Stimulated activated CD8-positive, alpha-beta memory T cell treated with anti-CD3 and anti-CD28 coated beads, Interleukin-15, amount 100 ng/mL, for 24 hours (primary cell): Measurements from ENCODE around the gene BBIP1.
A peak's percentile ranks its signal among the peaks of the same experiment; 100 is the strongest.

Source experiments
- DNase-seq: peaks from one replicate; pipeline ENCODE4 v3.0.0-alpha.2; 2020; ENCODE audit warnings: low read depth

BBIP1 gene, protein sequence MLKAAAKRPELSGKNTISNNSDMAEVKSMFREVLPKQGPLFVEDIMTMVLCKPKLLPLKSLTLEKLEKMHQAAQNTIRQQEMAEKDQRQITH

DNA sequence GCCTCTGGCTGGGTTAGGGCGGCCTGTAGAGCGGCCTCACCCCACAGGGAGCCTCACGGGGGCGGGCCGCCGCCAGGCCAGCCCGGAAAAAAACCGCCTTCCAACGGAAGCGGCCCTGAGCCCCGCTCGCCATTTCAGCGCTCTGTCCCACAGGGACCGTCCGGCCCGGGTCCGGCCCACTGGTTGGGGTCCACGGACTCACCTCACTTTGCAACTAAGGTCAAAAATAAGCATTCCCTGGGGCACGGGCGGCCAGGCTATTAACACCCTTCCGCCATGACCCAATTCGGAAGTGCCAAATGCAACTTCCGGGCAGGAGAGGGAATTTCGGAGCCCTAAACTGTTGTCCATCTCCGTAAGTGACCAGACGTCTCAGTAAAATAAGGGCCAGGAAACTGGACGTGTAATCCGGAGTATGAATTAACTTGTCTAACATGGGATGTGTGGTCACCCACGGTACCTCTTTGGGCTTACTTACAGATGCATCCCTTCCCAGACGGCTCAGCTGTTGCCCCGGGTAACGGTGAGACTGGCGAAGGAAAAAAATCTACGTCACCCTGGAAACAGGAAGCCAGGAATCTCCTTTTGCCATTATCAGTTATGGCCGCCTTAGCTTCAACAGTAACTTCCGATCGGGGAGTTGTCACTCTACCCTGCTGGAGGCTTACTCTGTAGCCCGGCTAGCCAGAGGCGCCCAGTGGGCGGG, at the start of gene BBIP1:
Gene BBIP1 (minus strand): TSS at position 538 of the 706 bp plus-strand sequence. CDS start 1,023 bp downstream, outside the sequence.
- peak; percentile 54 for DNase-seq

DNA sequence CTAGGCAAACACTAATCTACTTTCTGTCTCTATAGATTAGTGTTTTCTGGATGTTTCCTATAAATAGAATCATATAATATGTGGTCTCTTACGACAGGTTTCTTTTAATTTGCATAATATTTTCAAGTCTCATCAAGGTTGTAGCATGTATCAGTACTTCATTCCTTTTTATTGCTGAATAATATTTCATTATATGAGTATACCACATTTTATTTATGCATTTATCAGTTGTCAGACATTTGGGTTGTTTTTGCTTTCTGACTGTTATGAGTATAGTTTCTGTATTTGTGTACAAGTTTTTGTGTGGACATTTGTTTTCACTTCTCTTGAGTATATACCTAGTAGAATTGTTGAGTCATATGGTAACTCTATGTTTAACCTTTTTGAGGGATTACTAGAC, 48.7 kb upstream of the BBIP1 start:
- no peak for DNase-seq

DNA sequence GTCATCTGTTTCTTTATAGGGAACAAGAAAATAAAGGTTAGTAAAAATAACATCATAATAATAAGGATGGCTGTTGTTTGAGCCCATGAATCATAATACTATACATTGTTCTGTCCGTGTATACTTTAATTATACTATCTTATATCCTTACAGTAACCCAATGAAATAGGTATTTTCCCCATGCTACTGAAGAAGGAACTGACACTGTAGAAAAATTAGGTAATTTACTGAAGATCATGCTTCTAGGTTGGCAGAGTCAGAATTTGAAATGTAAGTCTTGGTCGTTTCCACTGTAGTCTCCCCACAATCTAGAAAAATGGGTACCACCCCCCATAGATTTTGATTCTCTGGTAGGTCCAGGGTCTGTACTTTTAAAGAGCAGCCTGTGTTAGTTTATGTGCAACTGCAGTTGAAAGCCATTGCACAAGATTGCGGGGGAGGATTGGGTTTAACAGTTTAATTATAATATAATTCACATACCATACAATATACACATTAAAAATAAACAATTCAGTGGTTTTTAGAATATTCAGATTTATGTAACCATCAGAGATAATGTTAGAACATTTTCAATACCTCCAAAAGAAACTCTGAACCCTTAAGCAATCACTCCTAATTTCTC, 48.1 kb upstream of the BBIP1 start:
- no peak for DNase-seq

DNA sequence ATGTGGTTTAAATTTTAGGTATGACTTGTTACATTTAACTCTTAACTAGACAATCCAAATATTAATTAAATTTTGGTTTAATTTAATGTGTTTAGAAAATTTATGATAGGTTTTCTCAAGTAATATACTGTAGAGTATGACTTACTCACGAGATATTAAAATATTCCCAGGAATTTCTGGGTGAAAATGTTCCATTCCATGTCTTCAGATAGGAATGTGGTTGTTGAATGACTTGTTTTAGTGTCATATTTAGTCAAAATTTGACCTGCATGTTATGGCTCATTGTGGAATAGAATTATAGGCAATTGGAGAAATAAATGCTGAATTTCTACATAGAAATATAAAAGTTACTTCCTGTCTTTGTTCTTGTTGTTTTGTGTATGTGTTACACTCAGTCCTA, 47.2 kb upstream of the BBIP1 start:
- DNase-seq = no peak

DNA sequence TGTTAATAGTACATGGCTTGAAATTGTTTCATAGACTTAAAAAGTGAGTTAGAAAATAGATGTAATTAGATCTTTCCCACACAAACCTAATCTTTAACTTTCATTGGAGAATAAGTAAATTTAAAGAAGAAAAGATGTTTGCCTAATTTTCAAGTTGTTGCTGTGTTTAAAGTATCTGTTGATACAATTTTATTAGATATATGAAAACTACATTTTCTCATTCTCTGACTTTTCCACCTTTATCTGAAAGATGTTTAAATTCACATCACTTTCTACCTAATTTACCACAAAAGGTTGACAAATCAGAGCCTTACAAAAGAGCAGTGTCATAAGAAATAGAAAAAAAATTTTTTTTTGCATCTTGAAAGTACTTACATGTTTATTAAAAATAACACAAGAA, 46.2 kb upstream of the BBIP1 start:
- DNase-seq = no peak

DNA sequence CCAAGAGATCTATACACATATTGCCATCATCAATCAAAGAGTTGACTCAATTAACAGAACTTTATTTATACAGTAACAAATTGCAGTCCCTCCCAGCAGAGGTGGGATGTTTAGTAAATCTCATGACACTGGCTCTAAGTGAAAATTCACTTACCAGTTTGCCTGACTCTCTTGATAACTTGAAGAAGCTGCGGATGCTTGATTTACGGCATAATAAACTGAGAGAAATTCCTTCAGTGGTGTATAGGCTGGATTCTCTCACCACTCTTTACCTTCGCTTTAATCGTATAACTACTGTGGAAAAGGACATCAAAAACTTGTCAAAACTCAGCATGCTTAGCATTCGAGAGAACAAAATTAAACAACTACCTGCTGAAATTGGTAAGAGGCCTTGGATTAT, 45.7 kb upstream of the BBIP1 start:
- no peak for DNase-seq

DNA sequence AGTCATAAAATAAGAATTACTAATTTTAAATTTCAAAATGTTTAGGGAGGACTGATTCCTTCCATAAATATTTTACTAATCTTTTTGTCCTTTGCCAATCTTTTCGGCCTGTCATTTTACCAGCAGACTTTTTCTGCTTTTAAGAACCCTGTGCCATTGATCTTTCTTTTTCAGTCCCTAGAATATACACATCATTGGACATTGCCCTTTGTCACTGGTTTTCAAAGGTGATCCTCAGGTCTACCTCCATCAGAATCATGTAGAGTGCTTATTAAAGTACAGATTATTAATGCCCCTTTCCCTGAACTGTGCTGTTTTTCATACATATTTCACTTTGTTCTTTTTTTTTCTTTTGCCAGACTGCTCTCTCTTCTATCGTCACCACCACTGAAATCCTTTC, 44.2 kb upstream of the BBIP1 start:
- DNase-seq = no peak

DNA sequence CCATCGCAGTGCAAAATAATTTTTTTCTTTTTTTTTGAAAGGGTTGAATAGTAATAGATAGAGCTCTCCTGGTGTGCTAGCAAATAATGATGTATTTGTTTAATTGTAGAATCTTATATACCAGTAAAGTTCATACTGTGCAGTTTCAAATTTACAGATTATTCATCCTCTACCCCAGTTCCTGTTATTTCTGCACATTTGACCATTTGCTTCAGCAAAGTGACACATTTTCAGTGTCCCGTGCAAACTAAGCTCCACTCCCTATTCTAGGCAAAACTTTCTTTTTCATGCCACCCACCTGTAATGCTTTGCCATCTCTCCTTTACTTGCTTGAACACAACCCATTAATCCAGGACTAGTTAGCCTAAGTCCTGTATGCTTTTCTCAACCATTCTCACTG, 43.5 kb upstream of the BBIP1 start:
- DNase-seq = no peak

DNA sequence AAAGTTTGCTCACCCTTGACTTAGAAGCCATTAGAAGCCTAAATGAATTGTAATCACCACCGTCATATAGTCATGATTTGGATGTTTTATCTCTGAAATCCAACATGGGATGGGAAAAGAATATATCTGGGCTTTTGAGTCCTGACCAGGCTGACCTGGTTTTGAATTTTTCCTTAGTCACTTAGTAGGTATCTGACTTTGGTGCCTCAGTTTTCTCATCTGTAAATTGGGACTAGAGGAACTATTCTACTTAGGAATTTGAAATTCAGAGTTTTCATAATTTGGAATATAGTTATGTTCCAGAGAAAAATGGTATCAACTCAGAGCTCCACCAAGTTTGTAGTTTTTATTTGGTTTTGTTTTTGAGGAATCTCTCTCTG, 41.3 kb upstream of the BBIP1 start:
- no peak for DNase-seq

DNA sequence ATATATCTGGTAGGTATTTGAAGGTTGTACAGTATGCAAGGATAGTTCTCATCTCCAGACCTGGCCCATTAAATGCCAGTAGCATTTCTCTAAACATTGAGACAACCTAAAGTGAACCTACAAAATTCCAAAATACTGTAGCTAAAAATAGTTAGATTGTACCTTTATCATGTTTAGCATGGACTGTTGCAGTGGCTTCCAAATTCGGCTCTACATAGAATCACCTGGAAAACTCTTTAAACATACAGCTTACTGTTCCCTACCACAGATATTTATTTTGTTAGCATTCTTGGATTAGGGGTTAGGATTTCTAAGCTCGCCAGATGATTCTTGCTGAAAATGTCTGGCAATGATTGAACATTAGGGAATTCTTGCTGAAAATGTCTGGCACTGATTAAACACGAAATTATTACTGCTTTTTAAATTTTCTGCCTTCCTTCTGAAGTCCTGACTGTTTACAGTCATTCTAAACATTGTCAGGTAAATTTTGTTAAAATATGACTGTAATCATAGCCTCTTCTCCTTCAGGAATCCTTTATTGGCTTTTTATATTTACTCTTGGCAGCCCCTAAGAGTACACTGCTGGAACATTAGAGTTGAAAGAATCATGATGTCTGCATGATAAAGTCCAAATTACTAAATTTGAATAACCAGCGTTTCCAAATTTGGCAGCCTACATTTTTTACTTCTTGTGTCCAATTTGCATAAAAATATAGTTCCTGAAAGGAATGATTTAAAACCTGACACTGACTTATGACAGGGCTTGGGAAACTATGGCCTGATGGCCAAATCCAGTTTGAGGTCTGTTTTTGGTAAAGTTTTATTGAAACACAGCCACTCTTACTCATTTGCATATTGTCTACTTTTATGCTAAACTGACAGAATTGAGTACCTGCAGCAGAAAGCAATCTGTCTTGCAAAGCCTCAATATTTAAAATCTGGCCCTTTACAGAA, 40.7 kb upstream of the BBIP1 start:
- no peak for DNase-seq

DNA sequence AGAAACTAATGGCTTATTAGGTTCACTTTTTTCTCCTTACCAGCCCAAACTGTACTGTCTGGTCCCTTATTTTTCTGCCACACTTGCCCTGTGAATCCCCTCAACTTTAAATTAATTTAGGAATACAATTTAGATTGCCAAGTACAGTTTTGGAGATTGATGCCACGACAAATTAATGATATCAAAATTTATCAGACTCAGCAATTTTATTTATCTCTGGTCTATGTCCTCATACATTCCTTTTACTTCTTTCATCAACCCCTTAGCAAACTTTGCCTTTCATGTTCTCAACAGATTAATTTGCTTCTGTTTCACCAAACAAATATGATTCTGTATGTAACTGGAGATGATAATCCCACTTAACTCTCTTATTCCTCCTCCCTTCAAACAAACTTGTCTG, 38.6 kb upstream of the BBIP1 start:
- no peak for DNase-seq

DNA sequence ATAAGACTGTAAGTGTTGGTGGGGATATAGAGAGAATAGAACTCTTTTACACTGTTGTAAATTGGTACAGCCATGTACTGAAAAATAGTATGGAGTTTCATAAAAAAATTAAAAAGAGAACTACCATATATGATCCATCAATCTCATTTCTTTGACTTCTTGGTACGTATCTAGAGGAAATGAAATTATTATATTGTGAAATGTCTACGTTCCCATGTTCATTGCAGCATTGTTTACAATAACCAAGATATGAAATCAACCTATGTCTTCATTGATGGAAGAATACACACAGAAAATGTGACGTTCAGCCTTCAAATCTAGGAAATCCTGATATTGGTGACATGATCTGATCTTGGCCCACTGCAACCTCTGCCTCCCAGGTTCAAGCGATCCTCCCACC, 32.4 kb upstream of the BBIP1 start:
- DNase-seq = no peak

DNA sequence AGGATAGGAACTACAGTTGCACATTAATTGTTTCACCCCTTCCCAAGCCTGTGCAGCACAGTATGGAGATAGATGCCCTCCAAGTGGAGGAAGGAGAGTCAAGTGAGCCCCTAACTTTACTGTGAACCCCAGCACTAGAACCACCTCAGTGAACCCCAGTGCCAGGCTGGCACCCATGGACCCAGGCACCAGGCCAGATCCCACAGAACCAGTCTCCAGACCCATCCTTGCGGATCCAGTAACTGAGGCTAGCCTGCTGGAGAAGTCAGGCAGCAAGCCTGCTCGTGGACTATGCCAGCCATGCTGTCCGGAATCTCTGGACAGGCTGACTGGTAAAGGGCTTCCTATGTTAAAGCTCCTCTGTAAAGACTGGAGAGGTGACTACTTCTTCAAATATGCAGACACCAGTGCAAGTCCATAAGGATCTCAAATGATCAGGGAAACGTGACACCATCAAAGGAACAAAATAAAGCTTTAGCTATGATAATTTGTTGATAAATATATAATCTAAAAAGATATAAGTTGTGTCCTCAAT, 28.1 kb upstream of the BBIP1 start:
- DNase-seq = no peak

DNA sequence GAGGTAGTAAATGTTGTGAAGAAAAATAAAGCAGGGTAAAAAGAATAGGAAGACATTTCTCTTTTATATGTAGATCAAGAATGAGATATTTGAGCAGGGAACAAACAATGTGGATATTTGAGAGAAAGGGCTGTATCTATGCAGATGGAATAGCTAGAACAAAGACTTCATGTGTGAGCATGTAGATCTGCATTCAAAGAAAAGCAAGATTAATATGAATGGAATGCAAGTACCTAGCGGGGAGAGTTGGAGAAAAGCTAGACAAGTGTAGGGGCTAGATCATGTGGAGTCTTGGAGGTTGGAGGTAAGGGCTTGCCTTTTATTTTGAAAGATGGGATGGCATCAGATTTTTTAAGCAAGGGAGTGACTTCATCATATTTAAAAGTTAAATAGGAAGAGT, 27.5 kb upstream of the BBIP1 start:
- no peak for DNase-seq

DNA sequence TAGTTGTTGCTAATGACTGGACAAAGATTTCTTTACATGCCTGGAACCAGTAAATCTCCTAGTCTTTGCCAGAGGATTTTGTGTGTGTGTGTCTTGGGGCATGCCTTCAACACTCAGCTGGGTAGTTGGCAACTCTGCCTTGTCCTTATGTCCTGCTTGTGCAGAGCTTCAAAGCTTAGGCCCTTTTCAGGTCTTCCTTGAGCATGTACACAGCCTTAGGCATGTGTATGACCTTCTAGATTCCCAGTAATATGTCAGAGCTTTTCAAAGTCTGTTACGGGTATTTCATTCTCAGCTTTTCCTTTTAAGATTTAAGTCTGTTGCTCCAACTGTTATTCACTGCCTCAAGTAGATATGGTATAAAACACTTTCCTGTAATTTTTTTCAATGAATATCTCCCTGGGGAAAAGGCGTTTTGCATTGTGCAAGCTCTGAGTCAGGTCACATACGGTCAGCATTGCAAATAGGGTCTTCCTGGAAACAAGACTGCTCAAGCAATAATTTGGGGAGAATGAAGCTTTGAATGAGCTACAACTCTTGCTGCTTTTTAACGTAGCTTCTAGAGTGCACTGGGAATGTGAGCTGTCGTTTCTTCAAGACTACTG, 25.9 kb upstream of the BBIP1 start:
- no peak for DNase-seq

DNA sequence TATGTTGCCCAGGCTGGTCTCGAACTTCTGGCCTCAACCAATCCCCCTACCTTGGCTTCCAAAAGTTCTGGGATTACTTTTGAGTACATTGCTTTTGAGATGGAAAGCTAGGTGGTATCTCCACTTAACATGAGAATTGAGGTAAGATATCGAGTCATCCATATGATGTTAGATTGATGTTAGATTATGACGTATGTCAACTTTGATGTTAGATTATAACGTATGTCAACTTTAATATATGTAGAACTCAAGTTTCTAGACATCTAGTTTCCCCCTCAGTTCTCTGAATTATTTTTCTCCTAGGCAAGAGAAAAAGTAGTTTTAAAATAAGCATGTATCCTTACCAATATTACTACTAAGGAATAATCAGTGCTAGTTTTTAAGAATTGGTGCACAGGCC, 20.4 kb upstream of the BBIP1 start:
- DNase-seq = no peak

DNA sequence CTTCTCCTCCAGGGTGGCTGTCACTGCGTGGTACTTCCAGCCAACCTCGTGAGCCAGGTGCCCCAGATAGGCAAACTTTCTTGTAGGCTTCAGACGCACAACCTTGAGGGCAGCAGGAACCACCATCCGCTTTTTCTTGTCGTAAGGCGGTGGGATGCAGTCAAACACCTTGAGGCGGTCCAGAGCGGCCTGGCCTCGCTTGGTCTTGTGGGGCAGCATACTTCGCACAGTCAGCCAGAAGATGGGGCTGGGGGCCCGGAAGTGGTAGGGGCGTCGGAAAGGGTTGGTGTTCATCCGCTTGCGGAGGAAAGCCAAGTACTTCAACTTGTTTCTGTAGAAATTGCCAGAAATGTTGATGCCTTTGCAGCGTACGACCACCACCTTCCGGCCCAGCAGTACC, 17.8 kb upstream of the BBIP1 start:
- DNase-seq = no peak

DNA sequence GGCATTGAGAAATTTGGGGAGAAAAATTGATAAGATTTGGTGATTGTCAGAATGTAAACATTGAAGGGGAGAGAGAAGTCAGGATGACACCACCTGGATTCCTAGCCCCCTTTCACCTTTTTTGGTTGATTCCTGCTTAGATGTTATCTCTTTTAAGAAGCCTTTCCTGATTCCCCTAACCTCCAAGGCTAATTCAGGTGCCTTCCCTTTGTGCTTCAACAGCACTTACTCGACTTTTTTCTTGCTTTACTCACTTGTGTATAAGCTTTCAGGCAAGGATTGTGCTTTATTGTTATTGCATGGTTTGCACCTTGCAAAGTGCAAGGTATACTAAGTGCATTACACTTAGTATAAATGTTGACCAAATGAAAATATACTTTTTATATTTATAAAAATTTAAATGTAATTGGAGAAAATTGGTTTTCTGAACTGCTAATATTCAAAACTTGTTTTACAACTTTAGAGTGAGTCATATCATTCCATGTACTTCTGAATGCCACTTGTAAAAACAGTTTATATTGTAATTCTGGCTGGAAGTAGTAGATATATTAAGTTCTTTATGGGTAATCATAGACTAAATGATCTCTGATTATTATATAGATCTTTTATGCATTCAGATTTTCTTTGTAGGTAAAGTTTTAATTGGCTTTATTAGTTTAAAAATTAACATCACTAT, 13.7 kb upstream of the BBIP1 start:
- no peak for DNase-seq

DNA sequence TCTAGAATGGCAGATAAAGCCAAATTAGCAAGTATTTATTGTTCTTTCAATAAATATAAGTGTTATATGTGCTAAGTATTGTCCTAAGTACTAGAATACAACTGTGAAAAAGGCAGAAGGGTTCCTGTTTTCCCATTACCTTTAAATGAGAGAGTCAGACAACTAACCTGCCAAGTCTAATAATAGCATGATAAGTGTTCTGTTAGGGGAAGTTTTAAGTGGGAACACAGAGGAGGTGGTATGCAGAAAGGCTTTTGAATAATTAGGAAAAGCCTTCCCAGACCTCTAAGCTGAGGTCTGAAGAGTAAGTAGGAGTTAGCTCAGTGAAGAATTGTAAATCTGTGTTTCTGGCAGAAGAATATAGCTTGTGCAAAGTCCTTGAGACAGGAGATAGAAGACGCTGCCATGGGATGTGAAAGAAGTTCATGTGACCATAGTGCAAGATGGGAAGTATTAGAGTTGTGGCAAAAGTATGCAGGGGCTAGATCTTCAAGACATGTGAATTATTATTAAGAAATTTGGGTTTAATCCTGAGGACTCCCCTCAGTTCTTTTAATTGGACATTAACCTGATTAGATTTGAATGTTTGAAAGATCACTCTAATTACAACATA, 12.9 kb upstream of the BBIP1 start:
- DNase-seq = no peak

DNA sequence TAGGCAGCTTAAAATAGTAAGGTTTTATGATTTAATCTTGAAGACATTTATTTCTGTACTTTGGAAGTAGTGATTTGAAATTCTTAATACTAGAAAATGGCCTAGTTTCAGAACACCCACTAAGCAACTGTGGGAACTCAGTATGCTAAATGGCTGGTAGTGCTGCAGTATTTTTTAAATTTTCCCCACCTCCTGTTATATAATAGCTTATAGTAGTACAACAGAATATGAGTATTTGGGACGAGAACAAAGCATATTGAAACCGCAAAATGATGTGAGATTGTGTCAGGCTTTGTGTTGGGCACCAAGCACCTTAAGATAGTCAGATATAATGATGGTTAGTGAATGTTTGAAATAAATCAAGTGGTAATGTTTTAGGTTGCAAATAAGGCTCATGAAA, 8.5 kb upstream of the BBIP1 start:
- DNase-seq = no peak

DNA sequence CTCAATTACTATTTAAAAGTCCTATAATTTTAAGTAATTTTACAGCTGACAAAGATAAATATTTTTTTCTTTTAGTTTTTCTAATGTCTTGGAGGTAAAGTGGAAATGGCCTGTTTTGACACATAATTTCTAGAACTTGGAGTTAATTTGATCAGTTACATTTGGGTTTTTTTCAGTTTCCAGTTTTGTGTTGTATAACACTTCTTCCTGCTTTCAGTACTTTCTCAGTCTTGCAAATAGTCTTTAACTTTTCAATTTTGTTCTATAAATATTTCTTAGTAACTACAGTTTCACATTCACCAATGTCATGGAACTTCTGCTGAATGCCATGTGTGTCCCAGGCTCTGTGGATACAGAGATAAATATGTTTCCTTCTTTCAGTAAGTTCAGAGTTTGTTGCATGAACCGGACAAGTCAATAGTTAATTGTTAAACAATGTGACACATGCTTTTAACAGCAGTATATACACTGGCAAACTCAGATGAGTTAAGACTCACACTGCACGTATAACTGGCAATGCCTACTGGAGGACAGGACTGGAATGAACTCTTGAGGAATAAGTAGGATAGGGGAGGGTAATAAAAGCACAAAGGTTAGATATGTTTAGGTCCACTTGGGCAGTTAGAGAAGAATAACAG, 5.0 kb upstream of the BBIP1 start:
- no peak for DNase-seq
